Activated T-helper 17 cell treated with anti-CD3 and anti-CD28 coated beads, Interleukin-2, amount 50 U/mL, for 72 hours (primary cell): ENCODE results near the gene ATRN. TPM values are rescaled to one million over a fixed set of nuclear protein-coding genes. Genes with fewer than 3 reads are reported as not detected.
"Not testable (repeated sequence)": the region's sequence is repeated elsewhere in the genome, so short reads cannot be mapped to it uniquely, and the experiment has no call there.

Source experiments
- ATAC-seq: fragments of 150-1000 bp; cut with Tn5 transposase; replicated peaks from 2 replicates; pipeline ENCODE4 v1.10.0; 2021; ENCODE audit warnings: mild to moderate bottlenecking, moderate library complexity
- H3K27ac Mint-ChIP-seq: one replicate; pipeline ENCODE4 v1.8.0; 2022; ENCODE audit warnings: mixed read lengths
- H3K27me3 Mint-ChIP-seq: one replicate; pipeline ENCODE4 v1.8.0; 2022; ENCODE audit warnings: mixed read lengths
- H3K36me3 Mint-ChIP-seq: one replicate; pipeline ENCODE4 v1.8.0; 2022; ENCODE audit warnings: low read depth, mild to moderate bottlenecking, mixed read lengths
- H3K4me1 Mint-ChIP-seq: one replicate; pipeline ENCODE4 v1.8.0; 2022; ENCODE audit warnings: mixed read lengths
- H3K4me3 Mint-ChIP-seq: one replicate; pipeline ENCODE4 v1.8.0; 2022; ENCODE audit warnings: mild to moderate bottlenecking, mixed read lengths
- H3K9me3 Mint-ChIP-seq: one replicate; pipeline ENCODE4 v1.8.0; 2022; ENCODE audit warnings: mixed read lengths
- total RNA-seq, 2 donors: library from RNA; stranded (reverse); gene quantifications; one replicate each; pipeline ENCODE4 v1.2.3, GENCODE V29; 2022

ATRN gene
- total RNA-seq, 2 donors from 2014 or later: 8.5 to 10.8 TPM

DNA sequence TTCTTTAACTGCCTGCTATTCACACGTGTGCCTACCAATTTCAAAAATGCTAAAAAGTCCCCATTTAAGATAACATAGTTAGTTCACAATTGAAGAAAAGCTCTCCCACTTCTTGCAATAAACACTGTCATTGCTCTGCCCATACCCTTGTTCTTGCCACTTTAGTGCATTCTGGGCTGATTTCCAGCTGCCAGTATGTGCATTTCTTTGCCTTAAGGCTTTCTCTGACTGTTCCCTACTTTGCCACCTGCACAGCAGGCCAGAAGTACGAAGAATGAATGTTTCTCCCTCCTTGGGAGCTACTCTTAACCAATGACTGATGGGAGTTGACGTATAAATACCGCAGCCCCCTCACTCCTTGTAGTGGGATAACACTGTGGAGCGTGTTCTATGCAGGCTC is 16.0 kb upstream of the ATRN start:
- H3K36me3 Mint-ChIP-seq: no peaks in the 10 kb centered on the region
- peaks cover 15% of the 10 kb centered on the region for H3K27me3 Mint-ChIP-seq
- H3K4me3 Mint-ChIP-seq: no peak overlapping the region
- no peaks in the 10 kb centered on the region for H3K4me1 Mint-ChIP-seq
- H3K27ac Mint-ChIP-seq: no peak overlapping the region
- ATAC-seq: no peak
- H3K9me3 Mint-ChIP-seq: no peaks in the 10 kb centered on the region

DNA sequence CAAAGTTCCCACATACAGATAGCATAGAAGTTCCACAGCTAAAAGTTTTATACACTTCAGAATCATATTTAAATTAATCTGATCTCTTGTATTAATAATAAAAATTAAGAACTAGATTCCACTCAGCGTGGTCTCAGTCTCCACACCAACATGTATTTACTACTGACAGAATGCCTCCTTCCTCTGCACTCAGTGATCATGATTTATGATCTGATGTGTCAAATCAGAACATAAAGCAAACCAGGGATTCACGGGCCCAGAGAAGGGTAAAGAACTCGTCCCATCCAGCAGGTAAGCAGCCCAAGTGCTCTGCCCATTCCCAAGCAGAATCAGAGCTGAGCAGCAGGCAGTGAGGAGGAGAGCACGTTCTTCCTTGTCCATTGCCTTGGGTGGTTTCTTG is 14.2 kb upstream of the ATRN start:
- Mint-ChIP-seq H3K27me3 (peaks cover 18% of the 10 kb centered on the region), H3K9me3 (no peaks in the 10 kb centered on the region), H3K4me3 (no peak overlapping the region), H3K27ac (no peak overlapping the region), H3K36me3 (no peaks in the 10 kb centered on the region), H3K4me1 (no peaks in the 10 kb centered on the region)
- ATAC-seq: no peak

DNA sequence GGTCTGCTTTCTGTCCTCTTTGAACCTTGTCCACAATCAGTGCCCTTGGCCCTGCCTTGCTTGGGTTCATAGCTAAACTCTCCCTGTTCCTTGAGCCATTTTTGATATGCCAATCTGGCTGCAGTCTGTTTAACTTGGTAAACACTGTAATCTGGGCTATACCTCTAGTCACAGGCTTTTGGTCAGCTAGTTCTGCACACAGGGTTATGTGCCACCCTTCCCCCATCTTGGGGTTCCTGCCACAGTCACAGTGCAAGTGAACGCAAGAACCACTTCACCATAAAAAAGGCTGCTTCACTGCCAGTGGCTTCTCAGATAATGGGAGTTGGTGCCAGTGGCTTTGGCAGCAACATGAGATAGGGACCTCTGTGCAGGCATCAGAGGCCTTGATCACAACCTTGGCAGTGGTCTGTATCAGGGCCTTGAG is 10.9 kb upstream of the ATRN start:
- Mint-ChIP-seq H3K27ac (no peak overlapping the region), H3K9me3 (no peaks in the 10 kb centered on the region), H3K4me1 (no peaks in the 10 kb centered on the region), H3K4me3 (no peak overlapping the region), H3K36me3 (no peaks in the 10 kb centered on the region), H3K27me3 (peaks cover 14% of the 10 kb centered on the region)
- ATAC-seq: no peak

DNA sequence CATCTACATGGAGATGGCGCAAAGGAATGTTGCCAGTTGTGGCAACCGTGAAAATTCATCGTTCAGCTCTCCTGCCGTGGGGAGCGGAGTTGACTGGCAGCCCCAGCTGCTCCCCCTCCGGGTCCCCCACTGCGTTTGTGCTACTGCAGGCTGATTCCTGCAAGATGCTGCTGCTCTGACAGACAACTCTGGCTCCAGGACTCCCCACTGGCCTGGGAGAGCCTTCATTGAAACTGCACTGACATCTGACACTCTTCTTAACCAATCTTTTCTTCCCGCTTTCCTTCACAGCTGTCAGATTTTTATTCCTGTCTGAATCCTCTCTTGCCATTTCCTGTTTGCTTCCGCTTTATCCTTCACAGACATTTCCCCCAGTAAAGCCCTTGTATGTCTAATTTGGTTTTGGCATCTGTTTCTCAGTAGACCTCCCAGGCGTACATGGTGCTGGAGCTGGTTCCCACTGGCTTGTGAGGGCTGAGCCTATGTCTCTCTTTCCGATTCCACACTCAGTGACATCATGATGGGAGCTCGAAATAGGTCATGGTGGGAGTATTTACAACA is 9.5 kb upstream of the ATRN start:
- Mint-ChIP-seq H3K27ac (no peak overlapping the region), H3K36me3 (no peaks in the 10 kb centered on the region)
- no peak for ATAC-seq

DNA sequence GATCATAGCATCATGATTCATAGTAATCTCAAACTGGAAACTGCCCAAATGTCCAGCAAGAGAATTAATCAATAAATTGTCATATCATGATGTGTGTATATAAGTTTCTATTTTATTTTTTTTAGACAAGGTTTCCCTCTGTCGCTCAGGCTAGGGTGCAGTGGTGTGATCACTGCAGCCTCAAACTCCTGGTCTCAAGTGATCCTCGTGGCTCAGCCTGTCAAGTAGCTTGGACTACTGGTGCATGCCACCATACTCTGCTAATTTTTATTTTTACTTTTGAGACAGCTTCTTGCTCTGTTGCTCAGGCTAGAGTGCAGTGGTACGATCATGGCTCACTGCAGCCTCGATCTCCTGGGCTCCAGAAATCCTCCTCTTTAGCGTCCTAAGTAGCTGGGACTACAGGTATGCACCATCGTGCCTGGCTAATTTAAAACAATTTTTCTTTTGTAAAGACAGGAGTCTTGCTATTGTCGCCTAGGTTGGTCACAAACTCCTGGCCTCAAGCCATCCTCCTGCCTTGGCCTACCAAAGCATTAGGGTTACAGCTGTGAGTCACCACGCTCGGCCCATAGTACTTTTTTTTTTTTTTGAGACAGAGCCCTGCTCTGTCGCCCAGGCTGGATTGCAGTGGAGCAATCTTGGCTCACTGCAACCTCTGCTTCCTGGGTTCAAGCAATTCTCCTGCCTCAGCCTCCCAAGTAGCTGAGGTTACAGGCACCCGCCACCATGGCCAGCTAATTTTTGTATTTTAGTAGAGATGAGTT is 8.7 kb upstream of the ATRN start:
- no peak overlapping the region for H3K4me3 Mint-ChIP-seq
- no peak for ATAC-seq
- no peak overlapping the region for H3K27ac Mint-ChIP-seq

More for the DNA sequence above, 9.5 kb upstream of the ATRN start:
- H3K4me1 Mint-ChIP-seq: no peaks in the 10 kb centered on the region
- H3K4me3 Mint-ChIP-seq: no peak overlapping the region
- peaks cover 11% of the 10 kb centered on the region for H3K27me3 Mint-ChIP-seq
- H3K9me3 Mint-ChIP-seq: no peaks in the 10 kb centered on the region

DNA sequence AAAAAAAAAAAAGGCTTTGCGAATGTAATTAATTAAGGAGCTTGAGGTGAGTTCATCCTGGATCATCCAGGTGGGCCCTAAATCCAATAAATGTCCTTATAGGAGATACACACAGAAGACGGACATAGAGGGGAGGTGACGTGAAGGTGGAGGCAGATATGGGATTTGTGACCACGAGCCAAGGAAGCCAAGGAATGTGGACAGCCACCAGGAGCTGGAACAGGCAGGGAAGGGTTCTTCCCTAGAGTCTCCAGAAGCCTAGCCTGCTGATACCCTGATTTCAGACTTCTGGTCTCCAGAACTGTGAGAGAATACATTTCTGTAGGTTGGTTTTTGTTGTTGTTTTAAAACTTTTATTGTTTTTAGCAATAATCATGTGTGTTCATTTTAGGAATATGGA is 6.7 kb upstream of the ATRN start:
- no peak overlapping the region for H3K27ac Mint-ChIP-seq
- H3K9me3 Mint-ChIP-seq: no peaks in the 10 kb centered on the region
- ATAC-seq: no peak
- H3K27me3 Mint-ChIP-seq: peaks cover 8% of the 10 kb centered on the region
- H3K4me3 Mint-ChIP-seq: no peak overlapping the region
- H3K36me3 Mint-ChIP-seq: no peaks in the 10 kb centered on the region
- no peaks in the 10 kb centered on the region for H3K4me1 Mint-ChIP-seq

More for the DNA sequence above, 8.7 kb upstream of the ATRN start:
- H3K27me3 Mint-ChIP-seq: peaks cover 11% of the 10 kb centered on the region
- no peaks in the 10 kb centered on the region for H3K36me3 Mint-ChIP-seq
- no peaks in the 10 kb centered on the region for H3K4me1 Mint-ChIP-seq
- H3K9me3 Mint-ChIP-seq: no peaks in the 10 kb centered on the region

DNA sequence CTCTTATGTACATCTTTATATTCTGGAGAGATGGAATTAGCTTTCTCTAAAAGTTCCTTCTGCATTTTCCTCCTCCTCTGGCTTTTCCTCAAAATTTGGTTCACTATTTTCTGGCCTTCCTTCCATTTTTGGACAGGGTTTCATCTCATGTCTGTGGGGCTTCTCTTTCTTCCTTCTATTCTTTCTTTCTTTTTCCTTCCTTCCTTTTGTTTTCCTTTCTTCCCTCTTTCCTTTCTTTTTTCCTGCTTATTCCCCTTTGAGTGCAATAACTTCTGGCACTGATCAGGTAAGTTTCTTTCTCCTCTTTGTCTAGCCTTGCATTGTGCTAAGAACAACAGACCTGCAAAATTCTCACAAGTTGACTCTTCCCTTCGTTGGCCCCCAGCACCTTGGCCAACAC is 5.5 kb upstream of the ATRN start:
- Mint-ChIP-seq H3K36me3 (no peaks in the 10 kb centered on the region), H3K4me3 (no peak overlapping the region), H3K27ac (no peak overlapping the region), H3K27me3 (peaks cover 8% of the 10 kb centered on the region), H3K9me3 (no peaks in the 10 kb centered on the region), H3K4me1 (no peaks in the 10 kb centered on the region)
- no peak for ATAC-seq

DNA sequence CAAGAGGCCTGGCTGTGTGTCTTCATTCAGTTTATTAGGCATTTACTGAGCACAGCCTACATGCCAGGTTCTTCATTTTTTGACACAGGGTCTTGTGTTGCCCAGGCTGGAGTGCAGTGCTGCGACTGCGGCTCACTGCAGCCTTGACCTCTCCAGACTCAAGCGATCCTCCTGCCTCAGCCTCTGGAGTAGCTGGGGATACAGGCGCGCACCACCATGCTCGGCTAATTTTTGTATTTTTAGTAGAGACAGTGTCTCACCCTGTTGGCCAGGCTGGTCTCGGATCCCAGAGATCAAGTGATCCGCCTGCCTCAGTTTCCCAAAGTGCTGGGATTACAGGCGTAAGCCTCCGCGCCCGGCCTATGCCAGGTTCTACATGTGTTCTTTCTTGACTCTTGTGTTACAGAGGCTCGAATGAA is 601 bp upstream of the ATRN start:
- H3K4me3 Mint-ChIP-seq: peak overlapping the region; percentile 92
- H3K27ac Mint-ChIP-seq: peak overlapping the region; percentile 91
- H3K36me3 Mint-ChIP-seq: no peaks in the 10 kb centered on the region
- ATAC-seq: no peak
- H3K27me3 Mint-ChIP-seq: peaks cover 3% of the 10 kb centered on the region
- H3K9me3 Mint-ChIP-seq: no peaks in the 10 kb centered on the region
- peaks cover 25% of the 10 kb centered on the region for H3K4me1 Mint-ChIP-seq

DNA sequence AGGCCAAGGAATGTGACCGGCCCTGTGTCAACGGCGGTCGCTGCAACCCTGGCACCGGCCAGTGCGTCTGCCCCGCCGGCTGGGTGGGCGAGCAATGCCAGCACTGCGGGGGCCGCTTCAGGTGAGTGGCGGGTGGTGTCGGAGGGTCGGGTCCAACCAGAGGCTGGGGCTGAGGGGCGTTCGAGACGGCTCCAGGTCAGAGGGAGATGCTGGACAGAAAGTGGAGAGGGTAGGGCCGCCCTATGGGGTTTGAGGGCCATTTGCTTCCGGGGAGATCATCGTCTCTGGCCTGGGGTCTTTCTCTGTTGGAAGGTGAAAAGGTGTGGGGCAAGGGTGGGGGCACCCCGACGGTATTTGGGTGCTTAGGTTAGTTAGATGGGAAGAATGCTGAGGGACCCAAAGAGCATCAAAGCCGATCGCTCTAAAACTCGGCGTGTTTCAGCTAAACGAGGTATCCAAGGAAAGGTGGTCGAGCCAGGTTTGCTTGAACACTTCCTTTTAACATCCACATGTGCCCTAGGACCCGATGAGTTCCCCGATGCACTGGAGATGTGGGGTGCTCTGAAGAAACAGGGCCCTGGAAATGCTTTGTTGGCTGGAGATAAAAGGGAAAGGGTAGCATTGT is 691 bp downstream of the ATRN start:
- Mint-ChIP-seq H3K27me3 (no peaks in the 10 kb centered on the region), H3K4me1 (peaks cover 25% of the 10 kb centered on the region), H3K27ac (peak overlapping the region; percentile 91), H3K36me3 (no peaks in the 10 kb centered on the region), H3K9me3 (no peaks in the 10 kb centered on the region), H3K4me3 (peak overlapping the region; percentile 92)
- ATAC-seq: no peak

DNA sequence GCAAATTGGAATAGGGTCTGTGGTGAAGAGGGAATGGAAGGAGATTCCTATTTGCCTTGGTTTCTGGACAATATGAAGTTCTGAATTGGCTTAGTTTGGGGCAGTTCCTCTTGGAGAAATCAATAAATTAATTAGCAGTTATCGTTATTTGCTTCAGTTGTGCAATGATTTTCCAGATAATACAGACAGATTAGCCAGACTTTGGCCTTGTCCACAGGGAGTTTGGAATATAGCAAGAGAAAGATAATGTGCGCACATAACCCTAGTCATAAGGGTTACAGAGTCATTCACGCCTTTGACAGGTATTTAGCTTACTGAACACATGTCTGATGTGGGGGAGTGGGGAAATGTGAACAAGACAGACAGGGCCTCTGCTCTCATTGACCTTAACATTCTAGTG is 1.3 kb downstream of the ATRN start:
- peaks cover 25% of the 10 kb centered on the region for H3K4me1 Mint-ChIP-seq
- peak overlapping the region; percentile 92 for H3K4me3 Mint-ChIP-seq
- no peaks in the 10 kb centered on the region for H3K27me3 Mint-ChIP-seq
- no peak for ATAC-seq
- H3K36me3 Mint-ChIP-seq: no peaks in the 10 kb centered on the region
- H3K9me3 Mint-ChIP-seq: no peaks in the 10 kb centered on the region
- peak overlapping the region; percentile 91 for H3K27ac Mint-ChIP-seq

DNA sequence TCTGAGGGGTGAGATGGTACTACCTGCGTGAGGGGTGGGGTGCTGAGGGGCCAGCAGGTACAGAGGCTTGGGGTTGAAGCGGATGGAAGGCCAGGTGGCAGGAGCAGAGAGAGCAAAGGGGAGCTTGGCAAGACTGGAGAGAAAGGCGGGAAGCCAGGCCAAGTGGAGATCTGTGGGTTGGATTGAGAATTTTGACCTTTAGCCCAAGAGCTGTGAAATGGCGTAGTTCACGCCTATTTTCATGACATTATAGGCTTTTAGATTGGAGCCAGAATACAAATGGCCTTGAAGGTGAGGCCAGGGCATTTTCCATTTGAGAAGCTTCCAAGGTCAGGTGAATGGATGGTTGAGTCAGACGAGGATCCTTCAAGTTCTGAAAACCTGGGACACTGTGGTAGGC is 2.5 kb downstream of the ATRN start:
- no peak for ATAC-seq
- Mint-ChIP-seq H3K36me3 (no peaks in the 10 kb centered on the region), H3K9me3 (no peaks in the 10 kb centered on the region), H3K4me1 (peaks cover 25% of the 10 kb centered on the region), H3K27me3 (no peaks in the 10 kb centered on the region), H3K4me3 (peak overlapping the region; percentile 92), H3K27ac (peak overlapping the region; percentile 15)

DNA sequence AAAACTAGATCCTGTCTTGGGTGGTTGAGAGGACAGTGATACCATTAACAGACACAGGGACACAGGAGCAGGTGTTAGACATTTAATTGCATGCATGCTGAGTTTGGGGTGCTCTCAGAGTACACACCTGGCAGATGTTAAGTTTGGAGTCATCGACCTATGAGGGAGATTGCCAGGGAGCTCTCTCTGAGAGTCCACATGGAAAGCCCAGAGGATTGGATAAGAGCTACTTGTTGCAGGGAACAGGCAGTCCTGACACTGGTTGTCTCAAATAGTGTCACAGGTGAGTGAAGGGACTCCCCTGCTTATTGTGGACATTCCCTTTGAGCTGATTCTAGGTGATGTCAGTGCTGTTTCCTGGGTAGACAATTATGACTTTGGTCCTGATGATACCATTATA is 3.1 kb downstream of the ATRN start:
- ATAC-seq: no peak
- H3K4me3 Mint-ChIP-seq: peak overlapping the region; percentile 92
- peaks cover 25% of the 10 kb centered on the region for H3K4me1 Mint-ChIP-seq
- no peaks in the 10 kb centered on the region for H3K9me3 Mint-ChIP-seq
- no peak overlapping the region for H3K27ac Mint-ChIP-seq
- no peaks in the 10 kb centered on the region for H3K36me3 Mint-ChIP-seq
- no peaks in the 10 kb centered on the region for H3K27me3 Mint-ChIP-seq

DNA sequence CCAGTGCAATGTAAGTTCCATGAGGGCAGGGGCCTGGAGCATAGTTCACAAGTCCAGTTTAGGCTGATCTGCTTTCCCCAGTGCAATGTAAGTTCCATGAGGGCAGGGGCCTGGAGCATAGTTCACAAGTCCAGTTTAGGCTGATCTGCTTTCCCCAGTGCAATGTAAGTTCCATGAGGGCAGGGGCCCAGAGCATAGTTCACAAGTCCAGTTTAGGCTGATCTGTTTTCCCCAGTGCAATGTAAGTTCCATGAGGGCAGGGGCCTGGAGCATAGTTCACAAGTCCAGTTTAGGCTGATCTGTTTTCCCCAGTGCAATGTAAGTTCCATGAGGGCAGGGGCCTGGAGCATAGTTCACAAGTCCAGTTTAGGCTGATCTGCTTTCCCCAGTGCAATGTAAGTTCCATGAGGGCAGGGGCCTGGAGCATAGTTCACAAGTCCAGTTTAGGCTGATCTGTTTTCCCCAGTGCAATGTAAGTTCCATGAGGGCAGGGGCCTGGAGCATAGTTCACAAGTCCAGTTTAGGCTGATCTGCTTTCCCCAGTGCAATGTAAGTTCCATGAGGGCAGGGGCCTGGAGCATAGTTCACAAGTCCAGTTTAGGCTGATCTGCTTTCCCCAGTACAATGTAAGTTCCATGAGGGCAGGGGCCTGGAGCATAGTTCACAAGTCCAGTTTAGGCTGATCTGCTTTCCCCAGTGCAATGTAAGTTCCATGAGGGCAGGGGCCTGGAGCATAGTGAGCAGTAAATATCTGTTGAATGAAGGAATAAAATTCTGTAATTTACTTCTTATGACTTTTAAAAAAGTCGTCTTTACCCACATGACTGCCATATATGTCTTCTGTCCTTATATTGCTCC is 6.4 kb downstream of the ATRN start:
- not testable (repeated sequence) for H3K4me3 Mint-ChIP-seq, H3K27me3 Mint-ChIP-seq, H3K9me3 Mint-ChIP-seq, H3K27ac Mint-ChIP-seq, ATAC-seq, H3K36me3 Mint-ChIP-seq
- H3K4me1 Mint-ChIP-seq: peaks cover 18% of the 10 kb centered on the region

DNA sequence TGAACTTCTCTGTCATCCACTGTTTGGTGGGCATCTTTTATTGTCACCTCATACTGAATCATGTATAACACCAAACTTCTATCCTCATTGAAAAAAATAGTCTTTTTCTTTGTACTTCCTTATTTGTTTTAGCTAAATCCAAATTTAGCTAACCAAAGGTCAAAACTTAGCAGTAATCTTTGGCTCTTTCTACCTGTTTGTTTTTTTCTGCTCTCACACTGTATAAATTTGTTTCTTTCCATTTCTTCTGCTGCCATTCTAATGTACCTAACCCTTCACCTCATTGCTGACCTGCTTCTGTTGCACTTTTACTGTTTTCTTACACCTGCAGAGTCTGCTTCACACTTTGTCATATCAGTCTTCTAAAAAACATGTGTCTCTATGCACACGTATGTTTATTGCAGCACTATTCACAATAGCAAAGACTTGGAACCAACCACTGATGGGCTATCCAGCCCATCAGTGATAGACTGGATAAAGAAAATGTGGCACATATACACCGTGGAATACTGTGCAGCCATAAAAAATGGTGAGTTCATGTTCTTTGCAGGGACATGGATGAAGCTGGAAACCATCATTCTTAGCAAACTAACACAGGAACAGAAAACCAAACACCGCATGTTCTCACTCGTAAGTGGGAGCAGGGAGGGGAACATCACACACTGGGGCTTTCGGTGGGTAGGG is 7.2 kb downstream of the ATRN start:
- Mint-ChIP-seq H3K27me3 (no peaks in the 10 kb centered on the region), H3K4me1 (peaks cover 10% of the 10 kb centered on the region), H3K27ac (no peak overlapping the region), H3K4me3 (no peak overlapping the region), H3K9me3 (no peaks in the 10 kb centered on the region), H3K36me3 (no peaks in the 10 kb centered on the region)
- no peak for ATAC-seq
